Measurements from ENCODE around the gene PDE4D. TPM values are rescaled to one million over a fixed set of nuclear protein-coding genes. Genes with fewer than 3 reads are reported as not detected.

Gene PDE4D
- total and polyA plus RNA-seq, 10 of the 15 experiments (the other 5 are each of a cell fraction or from before 2014, with no cell fraction given): 0.87 to 4.1 (median 2.2) TPM

- TF ChIP-seq HSF1 (IDR thresholded peaks at IDR 0.05; ENCODE audit: low read depth, low read length) (no peak), IKZF1 (conservative IDR thresholded peaks at IDR 0.05) (no peak)
These were observed 37.2 kb downstream of the PDE4D start (continued) for GRCh38 chr5:59856358-59856757.

- H3K27ac ChIP-seq (ENCODE audit: control insufficient read depth, insufficient read depth): no peak overlapping the region
- ChIA-PET RAD21 (ENCODE audit: unreplicated experiment) (no interaction called here), CTCF (interaction anchor here (0.9 kb wide), 1 partner anchor 43 kb away, joined by 3 read pairs; no protein-coding TSS in a partner anchor), POLR2A (no interaction called here), SMC1A (ENCODE audit: uncharacterized antibody, unreplicated experiment) (no interaction called here)
- BruUV-seq (replicated peaks): no TSS peak
- no peak overlapping the region for H3K4me2 ChIP-seq (ENCODE audit: control insufficient read depth, insufficient read depth)
- in situ Hi-C loops (cut with MboI) (no loop called here), intact Hi-C loops (cut with micrococcal nuclease; ENCODE audit: unreplicated experiment) (no loop called here)
- no peak overlapping the region for H2AFZ ChIP-seq (ENCODE audit: control insufficient read depth, low read depth, low read length)
- TF ChIP-seq MAX (IDR thresholded peaks at IDR 0.05; ENCODE audit: low read depth, low read length) (no peak), PKNOX1 (IDR thresholded peaks at IDR 0.05) (no peak), NFIC (IDR thresholded peaks at IDR 0.05; ENCODE audit: low read depth, low read length) (no peak)
- FAIRE-seq (no peak), ATAC-seq (no peak), DNase-seq (ENCODE audit: low read depth, low spot score) (no peak)
- H3K79me2 ChIP-seq (ENCODE audit: control insufficient read depth, insufficient read depth, low read length): no peaks in the 10 kb centered on the region
- no peaks in the 10 kb centered on the region for H3K27me3 ChIP-seq (replicated peaks in 1 of 2; ENCODE audit: control insufficient read depth in 2 of 2, insufficient read depth in 2 of 2, low read length in 1 of 2)
- no peaks in the 10 kb centered on the region for H3K9me3 ChIP-seq (replicated peaks; ENCODE audit: control insufficient read depth, insufficient read depth, low read length)
- 94% methylated on average over 2 of the region's 2 CpGs for WGBS (ENCODE audit: insufficient coverage, insufficient replicate concordance, low lambda C conversion rate, missing lambda C conversion rate)
- no peak overlapping the region for H3K4me3 ChIP-seq
- no peak overlapping the region for H3K9ac ChIP-seq (ENCODE audit: control insufficient read depth, insufficient read depth, low read length)
- H4K20me1 ChIP-seq (ENCODE audit: control insufficient read depth, insufficient read depth): no peaks in the 10 kb centered on the region
- no peaks in the 10 kb centered on the region for H3K36me3 ChIP-seq (ENCODE audit: control insufficient read depth in 2 of 2, insufficient read depth in 2 of 2, low read length in 1 of 2)
- H3K4me1 ChIP-seq (ENCODE audit: control insufficient read depth, insufficient read depth, low read length): no peaks in the 10 kb centered on the region
These were observed 42.8 kb downstream of the PDE4D start for GRCh38 chr5:59850766-59851165.

Measured in GM12878 (cell line).